Vagina (tissue), 2 donors: ENCODE data around the gene PHLPP1. TPM values are rescaled to one million over a fixed set of nuclear protein-coding genes. Genes with fewer than 3 reads are reported as not detected.
"Not testable (repeated sequence)": the region's sequence is repeated elsewhere in the genome, so short reads cannot be mapped to it uniquely, and the experiment has no call there.

ENCODE experiments used
- DNase-seq, 2 donors: peaks; one replicate each; pipeline ENCODE4 v3.0.0-alpha.2; 2017; ENCODE audit errors: extremely low spot score in 2 of 2
- H3K27ac ChIP-seq: fragments of 200-600 bp; sonication (generic); one replicate; pipeline ENCODE4 v1.5.1; 2019
- H3K27me3 ChIP-seq: fragments of 200-600 bp; sonication (generic); one replicate; pipeline ENCODE4 v1.5.1; 2019
- H3K36me3 ChIP-seq, 2 donors: fragments of 200-600 bp; sonication (generic); one replicate each; pipeline ENCODE4 v1.5.1; 2017 to 2019
- H3K4me1 ChIP-seq: fragments of 200-600 bp; sonication (generic); one replicate; pipeline ENCODE4 v1.5.1; 2019
- H3K4me3 ChIP-seq, 2 donors: fragments of 200-600 bp; sonication (generic); 1 replicate in 1 of 2; 2 replicates in 1 of 2; pipeline ENCODE4 v1.5.1; 2016 to 2019
- H3K9me3 ChIP-seq: fragments of 200-600 bp; sonication (generic); one replicate; pipeline ENCODE4 v1.5.1; 2019
- POLR2A ChIP-seq, 2 donors: fragments of 450-650 bp; IDR thresholded peaks; one replicate each; pipeline ENCODE4 v1.6.1; 2017; ENCODE audit warnings: antibody characterized with exemption in 2 of 2, mild to moderate bottlenecking in 2 of 2, moderate library complexity in 2 of 2
- POLR2AphosphoS5 ChIP-seq, 2 donors: sonication (generic); formaldehyde crosslinking; IDR thresholded peaks; one replicate each; pipeline ENCODE4 v1.9.0; 2017; ENCODE audit warnings: antibody characterized with exemption in 2 of 2, mild to moderate bottlenecking in 2 of 2, low read depth in 1 of 2; ENCODE audit not compliant: insufficient read depth in 1 of 2
- intact Hi-C: fragments of 100-400 bp; cut with DNase I; formaldehyde crosslinking; loops from one replicate; pipeline ENCODE4 v1.15.1; 2023
- total RNA-seq: library from RNA; depleted of rRNA; stranded (reverse); fragments of >200 nt; gene quantifications from one replicate; pipeline ENCODE4 v1.2.3, GENCODE V29; 2016
- TF ChIP-seq, protein P1 (sequence below), 3 experiments: fragments of 450-650 bp in 2 of 3; fragments of 200-600 bp in 1 of 3; sonication (generic) in 1 of 3; IDR thresholded peaks; one replicate each; pipeline ENCODE4 v1.5.1; 2017 to 2019; ENCODE audit warnings: antibody characterized with exemption in 3 of 3, mild to moderate bottlenecking in 2 of 3, moderate library complexity in 2 of 3

PHLPP1 gene
- total RNA-seq, 1 donor from 2014 or later, result 20.6 TPM

DNA sequence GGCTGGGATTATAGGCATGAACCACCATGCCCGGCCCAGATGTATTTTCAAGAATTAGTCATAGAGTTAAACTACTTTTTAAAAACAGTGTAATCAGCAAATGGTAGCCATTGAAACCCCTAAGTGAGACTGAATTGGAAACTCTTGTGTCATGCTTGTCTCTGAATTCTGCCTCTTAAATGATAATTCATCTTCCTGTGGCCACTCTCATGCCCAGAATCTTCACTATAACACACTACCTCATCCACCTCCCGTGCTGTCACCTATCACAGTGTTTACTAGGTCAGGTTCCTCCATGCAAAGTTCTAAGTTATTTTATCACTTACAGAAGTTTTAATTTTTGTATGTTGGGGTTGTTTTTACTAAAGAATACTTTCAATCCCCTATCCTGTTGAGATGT is 197.5 kb downstream of the PHLPP1 start:
- TF ChIP-seq, protein P1, sequence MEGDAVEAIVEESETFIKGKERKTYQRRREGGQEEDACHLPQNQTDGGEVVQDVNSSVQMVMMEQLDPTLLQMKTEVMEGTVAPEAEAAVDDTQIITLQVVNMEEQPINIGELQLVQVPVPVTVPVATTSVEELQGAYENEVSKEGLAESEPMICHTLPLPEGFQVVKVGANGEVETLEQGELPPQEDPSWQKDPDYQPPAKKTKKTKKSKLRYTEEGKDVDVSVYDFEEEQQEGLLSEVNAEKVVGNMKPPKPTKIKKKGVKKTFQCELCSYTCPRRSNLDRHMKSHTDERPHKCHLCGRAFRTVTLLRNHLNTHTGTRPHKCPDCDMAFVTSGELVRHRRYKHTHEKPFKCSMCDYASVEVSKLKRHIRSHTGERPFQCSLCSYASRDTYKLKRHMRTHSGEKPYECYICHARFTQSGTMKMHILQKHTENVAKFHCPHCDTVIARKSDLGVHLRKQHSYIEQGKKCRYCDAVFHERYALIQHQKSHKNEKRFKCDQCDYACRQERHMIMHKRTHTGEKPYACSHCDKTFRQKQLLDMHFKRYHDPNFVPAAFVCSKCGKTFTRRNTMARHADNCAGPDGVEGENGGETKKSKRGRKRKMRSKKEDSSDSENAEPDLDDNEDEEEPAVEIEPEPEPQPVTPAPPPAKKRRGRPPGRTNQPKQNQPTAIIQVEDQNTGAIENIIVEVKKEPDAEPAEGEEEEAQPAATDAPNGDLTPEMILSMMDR (IDR thresholded peaks at IDR 0.05), result no peak
- TF ChIP-seq POLR2AphosphoS5 (IDR thresholded peaks at IDR 0.05; ENCODE audit: insufficient read depth in 1 of 2, low read depth in 1 of 2), result no peak
- TF ChIP-seq POLR2A (IDR thresholded peaks at IDR 0.05), result no peak
- Histone ChIP-seq H3K4me1 (no peaks in the 10 kb centered on the region), H3K9me3 (no peaks in the 10 kb centered on the region), H3K27ac (no peak overlapping the region), H3K4me3 (no peak overlapping the region), H3K27me3 (no peaks in the 10 kb centered on the region), H3K36me3 (no peaks in the 10 kb centered on the region)
- intact Hi-C loops, result no loop called here
- DNase-seq, result no peak

DNA sequence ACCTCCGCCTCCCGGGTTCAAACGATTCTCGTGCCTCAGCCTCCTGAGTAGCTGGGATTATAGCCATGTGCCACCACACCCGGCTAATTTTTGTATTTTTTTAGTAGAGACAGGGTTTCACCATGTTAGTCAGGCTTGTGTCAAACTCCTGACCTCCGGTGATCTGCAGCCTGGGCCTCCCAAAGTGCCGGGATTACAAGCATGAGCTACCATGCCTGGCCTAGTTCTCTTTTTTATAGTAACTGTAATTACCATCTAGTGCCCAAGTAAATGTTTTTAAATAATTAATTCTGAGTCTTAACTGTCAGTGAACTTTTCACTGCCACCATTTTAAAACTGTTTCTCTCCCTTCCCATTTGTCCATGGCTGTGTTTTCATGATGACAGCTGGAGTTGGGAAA is 198.5 kb downstream of the PHLPP1 start:
- H3K9me3 ChIP-seq, intact Hi-C loops, H3K27ac ChIP-seq, H3K27me3 ChIP-seq, DNase-seq, H3K4me1 ChIP-seq, H3K36me3 ChIP-seq, H3K4me3 ChIP-seq: not testable (repeated sequence)

DNA sequence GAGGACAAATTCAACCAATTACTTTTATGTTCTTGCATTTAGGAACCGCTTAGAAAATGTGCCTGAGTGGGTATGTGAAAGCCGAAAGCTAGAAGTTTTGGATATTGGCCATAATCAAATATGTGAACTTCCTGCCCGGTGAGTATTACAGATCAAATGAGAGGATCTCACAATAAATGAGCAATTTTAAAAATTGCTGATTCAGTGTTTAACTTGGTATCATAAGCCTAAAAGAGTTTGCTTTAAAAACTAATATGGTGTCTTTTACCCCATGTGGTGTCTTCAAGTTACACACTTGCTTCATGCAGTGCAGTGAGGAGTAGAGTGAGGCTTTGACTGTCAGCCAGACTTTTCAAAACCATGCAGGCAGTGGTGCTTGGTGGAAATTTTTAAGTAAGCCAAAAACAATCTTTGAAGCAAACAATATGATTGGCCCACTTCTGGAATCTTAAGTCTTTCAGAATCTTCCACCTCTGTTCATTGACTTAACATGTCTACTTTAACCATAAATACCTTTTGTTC is 199.6 kb downstream of the PHLPP1 start:
- no peaks in the 10 kb centered on the region for H3K4me1 ChIP-seq
- intact Hi-C loops, result no loop called here
- no peak for DNase-seq
- no peaks in the 10 kb centered on the region for H3K27me3 ChIP-seq
- H3K4me3 ChIP-seq, result no peak overlapping the region
- H3K27ac ChIP-seq, result no peak overlapping the region
- peaks cover 0 to 3% of the 10 kb centered on the region in 2 donors for H3K36me3 ChIP-seq
- TF ChIP-seq POLR2A (IDR thresholded peaks at IDR 0.05), result no peak
- TF ChIP-seq POLR2AphosphoS5 (IDR thresholded peaks at IDR 0.05; ENCODE audit: insufficient read depth in 1 of 2, low read depth in 1 of 2), result no peak
- TF ChIP-seq, protein P1 (IDR thresholded peaks at IDR 0.05), result no peak
- H3K9me3 ChIP-seq, result no peaks in the 10 kb centered on the region

DNA sequence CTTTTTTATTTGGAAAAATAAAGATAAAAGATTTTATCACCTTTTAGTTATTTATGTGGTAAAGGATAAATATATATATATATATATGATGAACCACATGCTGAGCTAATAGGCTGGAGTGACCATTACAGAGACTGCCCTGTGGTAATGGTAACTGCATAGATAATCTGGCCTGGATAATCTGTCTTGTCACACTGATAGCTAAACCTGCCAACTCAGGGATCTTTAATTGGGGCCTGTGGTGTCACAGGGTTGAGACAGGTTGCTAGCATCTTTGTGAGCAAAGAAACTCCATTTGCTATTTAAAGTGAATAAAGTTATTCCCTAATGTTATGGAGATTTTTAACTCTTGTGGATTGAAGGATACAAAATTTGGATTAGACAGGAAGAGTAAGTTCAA is 203.0 kb downstream of the PHLPP1 start:
- Histone ChIP-seq H3K36me3 (peaks cover 0 to 12% of the 10 kb centered on the region in 2 donors), H3K4me1 (no peaks in the 10 kb centered on the region), H3K9me3 (no peaks in the 10 kb centered on the region), H3K4me3 (no peak overlapping the region), H3K27me3 (no peaks in the 10 kb centered on the region), H3K27ac (no peak overlapping the region)
- TF ChIP-seq, protein P1 (IDR thresholded peaks at IDR 0.05), result no peak
- TF ChIP-seq POLR2AphosphoS5 (IDR thresholded peaks at IDR 0.05; ENCODE audit: insufficient read depth in 1 of 2, low read depth in 1 of 2) (no peak), POLR2A (IDR thresholded peaks at IDR 0.05) (no peak)
- intact Hi-C loops, result no loop called here
- no peak for DNase-seq

DNA sequence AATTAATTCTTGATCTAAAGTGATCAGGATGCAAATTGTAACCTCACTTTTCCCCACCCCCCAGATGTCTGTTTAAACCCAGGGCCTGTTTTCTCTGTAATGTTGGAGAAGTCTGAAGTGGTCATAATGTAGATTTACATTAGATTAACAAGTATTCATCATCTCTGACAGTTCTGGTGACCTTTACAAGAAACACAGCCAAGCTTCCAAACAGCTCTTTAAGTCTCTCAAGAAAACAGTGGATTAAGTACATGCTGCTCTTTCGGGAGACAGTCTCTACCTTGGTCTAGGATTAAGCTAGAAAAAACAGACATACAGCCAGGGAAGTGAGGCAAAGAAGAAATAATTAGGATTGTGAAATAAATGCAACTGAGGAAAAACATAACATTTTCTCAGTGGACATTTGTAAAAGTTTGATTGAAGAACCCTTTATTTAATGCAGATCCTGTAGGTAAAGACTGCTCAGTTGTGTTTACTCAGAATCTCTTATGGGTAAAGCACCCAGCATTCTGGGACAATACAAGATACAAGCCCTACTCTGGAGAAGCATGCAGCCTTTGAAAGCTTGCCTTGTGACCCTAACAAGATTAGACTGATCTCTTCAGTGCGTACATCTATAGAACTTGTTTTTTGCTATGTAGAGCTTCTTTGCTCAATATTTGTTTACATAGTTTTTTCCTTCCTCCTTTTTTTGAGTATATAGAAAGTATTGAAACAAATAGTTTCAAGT is 203.9 kb downstream of the PHLPP1 start:
- H3K27me3 ChIP-seq, result no peaks in the 10 kb centered on the region
- no peak for DNase-seq
- no peak for TF ChIP-seq POLR2A (IDR thresholded peaks at IDR 0.05)
- no peak for TF ChIP-seq POLR2AphosphoS5 (IDR thresholded peaks at IDR 0.05; ENCODE audit: insufficient read depth in 1 of 2, low read depth in 1 of 2)
- TF ChIP-seq, protein P1 (IDR thresholded peaks at IDR 0.05), result no peak
- peaks cover 0 to 12% of the 10 kb centered on the region in 2 donors for H3K36me3 ChIP-seq
- intact Hi-C loops, result no loop called here
- H3K9me3 ChIP-seq, result no peaks in the 10 kb centered on the region
- H3K4me1 ChIP-seq, result no peaks in the 10 kb centered on the region
- H3K4me3 ChIP-seq, result no peak overlapping the region
- no peak overlapping the region for H3K27ac ChIP-seq
